Esophagus squamous epithelium (tissue), 4 donors: ENCODE results near the gene WWOX.
A peak's percentile ranks its signal among the peaks of the same experiment; 100 is the strongest.

Experiments used
- POLR2A ChIP-seq, 4 donors: fragments of 450-650 bp; IDR thresholded peaks; one replicate each; pipeline ENCODE4 v1.6.1; 2017; ENCODE audit warnings: antibody characterized with exemption in 4 of 4, mild to moderate bottlenecking in 4 of 4, moderate library complexity in 3 of 4
- TF ChIP-seq, protein P1 (sequence below), 6 experiments: fragments of 450-650 bp in 4 of 6; fragments of 200-600 bp in 2 of 6; sonication (generic) in 2 of 6; IDR thresholded peaks; one replicate each; pipeline ENCODE4 v1.5.1; 2016 to 2019; ENCODE audit warnings: antibody characterized with exemption in 6 of 6, mild to moderate bottlenecking in 4 of 6, moderate library complexity in 4 of 6

GRCh38 chr16:78240459-78241222 is 141.2 kb downstream of the WWOX start:
- no peak for TF ChIP-seq POLR2A (IDR thresholded peaks at IDR 0.05)
- TF ChIP-seq, protein P1, sequence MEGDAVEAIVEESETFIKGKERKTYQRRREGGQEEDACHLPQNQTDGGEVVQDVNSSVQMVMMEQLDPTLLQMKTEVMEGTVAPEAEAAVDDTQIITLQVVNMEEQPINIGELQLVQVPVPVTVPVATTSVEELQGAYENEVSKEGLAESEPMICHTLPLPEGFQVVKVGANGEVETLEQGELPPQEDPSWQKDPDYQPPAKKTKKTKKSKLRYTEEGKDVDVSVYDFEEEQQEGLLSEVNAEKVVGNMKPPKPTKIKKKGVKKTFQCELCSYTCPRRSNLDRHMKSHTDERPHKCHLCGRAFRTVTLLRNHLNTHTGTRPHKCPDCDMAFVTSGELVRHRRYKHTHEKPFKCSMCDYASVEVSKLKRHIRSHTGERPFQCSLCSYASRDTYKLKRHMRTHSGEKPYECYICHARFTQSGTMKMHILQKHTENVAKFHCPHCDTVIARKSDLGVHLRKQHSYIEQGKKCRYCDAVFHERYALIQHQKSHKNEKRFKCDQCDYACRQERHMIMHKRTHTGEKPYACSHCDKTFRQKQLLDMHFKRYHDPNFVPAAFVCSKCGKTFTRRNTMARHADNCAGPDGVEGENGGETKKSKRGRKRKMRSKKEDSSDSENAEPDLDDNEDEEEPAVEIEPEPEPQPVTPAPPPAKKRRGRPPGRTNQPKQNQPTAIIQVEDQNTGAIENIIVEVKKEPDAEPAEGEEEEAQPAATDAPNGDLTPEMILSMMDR (IDR thresholded peaks at IDR 0.05): peak in 1 of 6 experiments; percentile 13
